HG02763 (cell line): Measurements from ENCODE around the gene AFAP1L1.
A peak's percentile ranks its signal among the peaks of the same experiment; 100 is the strongest.

Experiments
- ATAC-seq: cut with Tn5 transposase; IDR thresholded peaks from one replicate; pipeline ENCODE4 v1.9.1; 2021; ENCODE audit warnings: mild to moderate bottlenecking, moderate library complexity; ENCODE audit not compliant: unreplicated experiment

Gene AFAP1L1

DNA sequence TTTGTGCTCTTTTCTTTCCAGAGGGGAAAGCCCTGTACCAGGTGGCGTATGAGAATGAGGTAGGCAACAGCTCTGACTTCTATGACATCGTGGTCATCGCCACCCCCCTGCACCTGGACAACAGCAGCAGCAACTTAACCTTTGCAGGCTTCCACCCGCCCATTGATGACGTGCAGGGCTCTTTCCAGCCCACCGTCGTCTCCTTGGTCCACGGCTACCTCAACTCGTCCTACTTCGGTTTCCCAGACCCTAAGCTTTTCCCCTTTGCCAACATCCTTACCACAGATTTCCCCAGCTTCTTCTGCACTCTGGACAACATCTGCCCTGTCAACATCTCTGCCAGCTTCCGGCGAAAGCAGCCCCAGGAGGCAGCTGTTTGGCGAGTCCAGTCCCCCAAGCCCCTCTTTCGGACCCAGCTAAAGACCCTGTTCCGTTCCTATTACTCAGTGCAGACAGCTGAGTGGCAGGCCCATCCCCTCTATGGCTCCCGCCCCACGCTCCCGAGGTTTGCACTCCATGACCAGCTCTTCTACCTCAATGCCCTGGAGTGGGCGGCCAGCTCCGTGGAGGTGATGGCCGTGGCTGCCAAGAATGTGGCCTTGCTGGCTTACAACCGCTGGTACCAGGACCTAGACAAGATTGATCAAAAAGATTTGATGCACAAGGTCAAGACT, 96.5 kb downstream of the AFAP1L1 start:
- no peak for ATAC-seq

DNA sequence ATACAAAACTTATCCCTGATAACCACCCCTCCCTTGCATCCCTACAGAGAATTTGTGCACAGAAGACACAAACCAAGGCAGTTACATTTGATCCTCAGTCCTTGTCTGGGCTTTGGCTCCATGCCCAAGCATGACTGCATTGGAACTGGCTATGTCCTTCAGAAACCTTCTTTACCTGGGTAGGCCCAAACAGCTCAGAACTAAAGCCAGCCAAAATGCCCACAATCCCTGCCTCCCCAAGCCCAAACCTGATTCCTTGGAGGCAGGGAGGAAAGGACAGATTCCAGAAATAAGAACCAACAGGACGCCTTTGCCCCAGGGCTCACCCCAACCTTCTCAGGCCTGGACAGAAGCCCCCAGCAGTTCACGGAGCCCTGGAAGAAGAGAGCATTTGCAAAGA, 99.2 kb downstream of the AFAP1L1 start:
- no peak for ATAC-seq

- peak; percentile 69 for ATAC-seq
Measured at GRCh38 chr5:149371296-149371962, 99.8 kb downstream of the AFAP1L1 start.

GRCh38 chr5:149372076-149372795, 100.6 kb downstream of the AFAP1L1 start:
- no peak for ATAC-seq

- ATAC-seq, result no peak
Measured at GRCh38 chr5:149372932-149373331, 101.3 kb downstream of the AFAP1L1 start.

- ATAC-seq, result no peak
Measured at GRCh38 chr5:149374303-149374702, 102.6 kb downstream of the AFAP1L1 start.

DNA sequence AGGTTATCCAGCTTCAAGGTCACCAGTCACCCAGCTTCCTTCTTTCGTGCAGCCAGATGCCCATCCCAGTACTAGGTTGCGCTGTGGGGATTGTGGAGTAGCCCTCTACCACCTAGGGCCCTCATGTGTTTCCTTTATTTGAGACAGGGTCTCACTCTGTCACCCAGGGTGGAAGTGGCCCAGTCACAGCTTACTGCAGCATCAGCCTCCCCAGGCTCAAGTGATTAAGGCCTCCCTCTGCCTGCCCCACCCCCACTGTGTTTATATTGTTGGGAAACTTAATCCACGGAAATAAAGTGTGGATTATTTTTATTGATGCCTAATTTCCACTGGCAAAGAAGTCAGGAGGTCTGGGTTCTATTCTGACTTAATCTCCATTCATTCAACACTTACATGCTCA, 103.1 kb downstream of the AFAP1L1 start:
- ATAC-seq, result no peak

GRCh38 chr5:149375434-149375833, 103.8 kb downstream of the AFAP1L1 start:
- no peak for ATAC-seq

DNA sequence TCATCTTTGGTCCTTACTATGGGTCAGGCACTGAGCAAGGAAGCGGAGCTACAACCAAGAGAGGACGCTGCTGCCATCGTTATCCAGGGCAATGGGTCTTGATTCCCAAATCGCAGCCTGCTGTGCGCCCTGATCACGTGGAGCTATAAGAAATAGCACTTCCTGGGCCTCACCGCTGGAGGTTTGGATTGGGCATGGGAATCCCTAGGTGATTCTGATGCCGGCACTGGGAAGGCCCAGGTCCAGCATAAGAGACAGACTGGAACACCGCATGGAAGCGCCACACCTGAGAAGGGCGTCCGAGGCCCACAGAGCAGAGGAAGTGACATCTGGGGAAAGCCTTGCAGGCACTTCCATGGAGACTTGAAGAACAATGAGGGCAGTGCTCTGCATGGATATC, 104.4 kb downstream of the AFAP1L1 start:
- no peak for ATAC-seq

GRCh38 chr5:149376711-149377447, 105.2 kb downstream of the AFAP1L1 start:
- ATAC-seq, result no peak

GRCh38 chr5:149378241-149378820, 106.7 kb downstream of the AFAP1L1 start:
- no peak for ATAC-seq

DNA sequence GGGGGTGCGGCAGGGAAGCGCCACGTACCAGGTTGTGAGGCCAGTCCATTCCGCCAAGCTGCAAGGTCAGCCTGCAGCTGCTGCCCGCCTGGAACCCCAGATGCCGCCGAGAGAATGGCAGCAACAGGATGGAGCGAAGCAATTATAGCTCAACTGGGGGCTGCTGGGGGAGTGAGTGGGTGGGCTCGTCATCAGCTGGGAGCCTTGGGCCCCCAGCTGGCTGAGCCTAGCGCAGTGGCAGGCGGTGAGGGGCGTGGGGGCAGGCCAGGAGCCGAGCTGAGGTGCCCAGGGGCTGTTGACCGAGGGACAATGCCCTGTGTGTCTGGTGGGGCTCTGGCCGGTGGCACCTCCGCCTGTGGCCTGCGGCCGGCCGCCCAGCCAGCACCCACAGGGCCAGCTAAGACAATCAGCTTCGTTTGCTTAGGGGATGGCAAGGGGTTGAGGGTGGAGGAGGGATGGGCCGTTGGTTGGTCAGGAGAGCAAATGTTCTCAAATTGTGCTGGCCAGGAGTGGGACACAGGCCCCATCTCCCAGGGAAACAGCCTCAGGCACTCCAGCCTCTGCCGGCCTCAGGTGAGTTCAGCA, 107.6 kb downstream of the AFAP1L1 start, which contains the start of gene IL17B:
TSS of gene IL17B (minus strand) at position 116 of the 585 bp plus-strand sequence. CDS start at position 49, 67 bp downstream.
- no peak for ATAC-seq

- ATAC-seq, result no peak
Measured at GRCh38 chr5:149379818-149380374, 108.2 kb downstream of the AFAP1L1 start.

- no peak for ATAC-seq
Measured at GRCh38 chr5:149380466-149381121, 108.9 kb downstream of the AFAP1L1 start.

DNA sequence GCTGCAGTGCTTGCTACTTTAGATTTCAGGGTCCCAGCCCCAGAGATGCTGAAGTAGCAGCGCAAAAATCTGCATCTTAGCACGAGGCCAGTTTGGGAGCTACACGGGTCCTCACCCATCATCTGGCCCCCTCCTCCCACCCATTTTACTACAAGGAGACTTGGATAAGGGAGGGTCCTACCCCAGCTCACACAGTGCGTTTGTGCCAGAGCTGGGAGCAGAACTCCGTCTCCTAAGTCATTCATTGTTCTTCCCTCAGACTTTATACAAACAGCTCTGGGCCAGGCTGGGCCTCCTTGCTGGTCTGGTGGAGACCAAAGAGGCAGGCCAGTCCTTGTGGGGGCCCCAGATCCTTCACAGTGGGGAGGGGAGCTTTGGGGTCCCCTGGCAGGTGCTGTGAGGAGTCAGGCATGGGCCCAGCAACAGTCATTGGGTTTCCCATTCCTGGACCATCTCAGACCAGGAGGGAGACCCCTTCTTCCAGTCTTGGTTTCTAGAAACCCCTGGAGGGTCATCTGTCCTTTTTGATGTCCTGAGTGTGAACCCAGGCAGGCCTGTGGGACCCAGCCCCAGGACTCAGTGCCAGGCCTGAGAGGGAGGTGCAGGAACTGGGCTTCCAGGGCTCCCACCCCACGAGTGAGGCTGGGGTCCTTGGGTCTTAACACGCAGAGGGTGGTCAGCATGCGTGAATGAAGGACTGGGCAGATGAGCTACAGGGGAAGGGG, 109.8 kb downstream of the AFAP1L1 start:
- ATAC-seq, result peak; percentile 16

- ATAC-seq, result peak; percentile 66
Measured at GRCh38 chr5:149381986-149382338, 110.3 kb downstream of the AFAP1L1 start.

DNA sequence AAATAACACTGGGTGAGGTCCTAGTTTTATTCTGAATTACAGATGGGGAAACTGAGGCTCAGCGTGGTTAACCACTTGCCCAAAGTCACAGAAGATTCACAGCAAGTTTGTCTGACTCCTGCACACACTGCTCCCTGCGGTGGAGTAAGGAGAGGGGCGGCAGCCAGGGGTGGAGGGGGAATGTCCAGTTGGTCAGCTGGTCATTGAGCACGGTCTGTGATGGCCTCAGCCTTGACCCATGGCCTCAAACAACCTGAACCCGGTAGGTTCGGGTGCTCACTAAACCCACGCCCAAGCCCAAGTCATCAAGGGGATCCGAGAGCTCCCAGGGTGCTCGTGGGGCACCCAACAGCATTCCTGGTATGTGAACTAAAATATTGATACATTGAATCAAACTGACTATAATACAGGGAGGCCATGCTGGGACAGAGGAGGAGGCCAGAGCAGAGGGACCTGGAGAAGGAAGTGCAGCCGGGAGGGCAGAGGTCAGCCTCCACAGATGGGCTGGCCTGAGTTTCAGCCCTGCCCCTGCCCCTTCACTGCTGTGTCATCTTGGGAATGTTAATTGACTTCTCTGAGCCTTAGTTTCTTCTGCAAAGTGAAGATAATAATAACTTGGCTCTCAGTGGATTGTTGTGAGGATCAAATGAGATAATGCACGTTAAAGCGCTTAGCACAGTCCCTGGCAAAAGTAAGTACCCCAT, 111.0 kb downstream of the AFAP1L1 start:
- no peak for ATAC-seq

GRCh38 chr5:149383399-149383798, 111.7 kb downstream of the AFAP1L1 start:
- no peak for ATAC-seq
